MM.1S (cell line): ENCODE data around the gene C3orf18.

Source experiments
- DNase-seq: peaks from one replicate; pipeline ENCODE4 v3.0.0-alpha.2; 2015
- H2AFZ ChIP-seq: fragments of 300-600 bp; sonication (generic); 2 replicates; pipeline ENCODE4 v1.6.0; 2016; ENCODE audit warnings: antibody characterized with exemption, low read length
- H3F3A ChIP-seq: fragments of 300-600 bp; sonication (generic); 2 replicates; pipeline ENCODE4 v1.6.1; 2016; ENCODE audit warnings: mild to moderate bottlenecking, antibody characterized with exemption, low read length, moderate library complexity, mixed read lengths; ENCODE audit not compliant: insufficient read depth
- H3K27ac ChIP-seq: fragments of 300-600 bp; sonication (generic); 2 replicates; pipeline ENCODE4 v1.5.1; 2016; ENCODE audit warnings: mild to moderate bottlenecking, low read length
- H3K27me3 ChIP-seq: fragments of 300-600 bp; sonication (generic); replicated peaks from 2 replicates; pipeline ENCODE4 v1.6.0; 2016; ENCODE audit warnings: low read length; ENCODE audit not compliant: insufficient read depth
- H3K36me3 ChIP-seq: fragments of 300-600 bp; sonication (generic); replicated peaks from 2 replicates; pipeline ENCODE4 v1.6.1; 2016; ENCODE audit warnings: mild to moderate bottlenecking, low read length, mixed read lengths; ENCODE audit not compliant: insufficient read depth
- H3K4me1 ChIP-seq: fragments of 300-600 bp; sonication (generic); 2 replicates; pipeline ENCODE4 v1.6.1; 2016; ENCODE audit warnings: low read length, mixed read lengths
- H3K4me2 ChIP-seq: fragments of 300-600 bp; sonication (generic); 2 replicates; pipeline ENCODE4 v1.6.0; 2016; ENCODE audit warnings: low read depth, low read length
- H3K4me3 ChIP-seq: fragments of 300-600 bp; sonication (generic); 2 replicates; pipeline ENCODE4 v1.5.1; 2016; ENCODE audit warnings: low read length, mixed read lengths
- H3K79me2 ChIP-seq: fragments of 300-600 bp; sonication (generic); 2 replicates; pipeline ENCODE4 v1.6.1; 2016; ENCODE audit warnings: mixed run types, low read length, mixed read lengths
- H3K9ac ChIP-seq: fragments of 300-600 bp; sonication (generic); 2 replicates; pipeline ENCODE4 v1.6.1; 2016; ENCODE audit warnings: low read length, mixed read lengths
- H3K9me2 ChIP-seq: fragments of 300-600 bp; sonication (generic); replicated peaks from 2 replicates; pipeline ENCODE4 v1.6.1; 2016; ENCODE audit warnings: mild to moderate bottlenecking, low read length, mixed read lengths; ENCODE audit not compliant: insufficient read depth
- H3K9me3 ChIP-seq: fragments of 300-600 bp; sonication (generic); replicated peaks from 2 replicates; pipeline ENCODE4 v1.6.1; 2016; ENCODE audit warnings: mild to moderate bottlenecking, low read length, mixed read lengths; ENCODE audit not compliant: insufficient read depth
- H4K20me1 ChIP-seq: fragments of 300-600 bp; sonication (generic); 2 replicates; pipeline ENCODE4 v1.6.1; 2016; ENCODE audit warnings: mild to moderate bottlenecking, low read length, moderate library complexity, mixed read lengths; ENCODE audit not compliant: insufficient read depth
- CTCF ChIP-seq: fragments of 300-600 bp; sonication (generic); IDR thresholded peaks from 2 replicates; pipeline ENCODE4 v1.5.1; 2016; ENCODE audit warnings: antibody characterized with exemption, low read length, mixed read lengths
- EZH2 ChIP-seq: fragments of 300-600 bp; sonication (generic); optimal IDR thresholded peaks from 2 replicates; pipeline ENCODE3; 2017; ENCODE audit warnings: low read depth, mild to moderate bottlenecking, antibody characterized with exemption, low read length, mixed read lengths
- EZH2phosphoT487 ChIP-seq: fragments of 300-600 bp; sonication (generic); IDR thresholded peaks from 2 replicates; pipeline ENCODE4 v1.6.1; 2018; ENCODE audit warnings: antibody characterized with exemption, low read length

C3orf18 gene

DNA sequence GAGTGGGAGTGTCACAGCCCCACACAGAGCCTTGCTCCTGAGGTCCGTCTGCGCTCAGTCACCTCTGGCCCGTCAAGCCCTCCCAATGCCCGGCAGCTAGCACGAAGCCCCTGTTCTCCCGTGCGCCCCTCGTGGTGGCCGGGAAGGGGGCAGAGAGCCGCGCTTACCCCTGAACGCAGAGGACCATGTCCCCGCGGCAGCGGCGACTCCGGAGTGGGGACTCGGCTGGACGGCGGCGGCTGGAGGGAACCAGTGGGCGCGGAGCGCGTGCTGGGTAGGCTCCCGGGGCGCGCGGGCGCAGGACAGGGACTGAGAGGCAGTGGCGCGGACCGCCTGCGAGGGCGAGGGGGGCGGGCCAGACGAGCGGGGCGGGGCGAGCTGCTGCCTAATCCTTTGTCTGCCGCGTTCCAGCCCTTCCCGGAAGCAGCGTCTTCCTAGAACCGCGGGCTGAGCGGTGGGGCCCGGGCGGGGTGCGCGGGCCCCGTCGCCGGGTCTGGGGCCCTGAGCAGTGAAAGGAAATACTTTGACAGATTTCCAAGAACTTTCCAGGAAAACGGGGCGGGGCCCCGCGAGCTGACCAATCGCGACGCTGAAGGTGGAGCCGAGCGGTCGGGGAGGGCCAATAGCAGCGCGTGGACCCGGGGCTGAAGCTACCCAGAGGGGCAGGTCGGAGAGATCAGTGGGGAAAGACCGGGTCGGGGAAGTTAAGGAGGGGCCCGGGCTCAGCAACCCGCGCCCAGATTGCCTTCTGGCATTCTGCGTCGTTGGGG, 44.1 kb upstream of the C3orf18 start, which contains the start of gene CISH:
CISH (minus strand) TSS at position 311 of the 770 bp plus-strand sequence; CDS start at position 187, 124 bp downstream.
- H3K4me1 ChIP-seq, result peaks cover 18% of the 10 kb centered on the region
- H3F3A ChIP-seq, result peaks cover 20% of the 10 kb centered on the region
- no peaks in the 10 kb centered on the region for H3K9me2 ChIP-seq
- no peaks in the 10 kb centered on the region for H3K9me3 ChIP-seq
- H3K27ac ChIP-seq, result peak within 1 kb of the TSS; percentile 29; the same call in 1 of the 2 replicates
- peak; percentile 80 for DNase-seq
- H3K4me3 ChIP-seq, result peak within 1 kb of the TSS; percentile 76
- peak within 1 kb of the TSS; percentile 53; the same call in 1 of the 2 replicates for H3K9ac ChIP-seq
- H2AFZ ChIP-seq, result peak within 1 kb of the TSS; percentile 96
- H4K20me1 ChIP-seq, result no peaks in the 10 kb centered on the region
- H3K36me3 ChIP-seq, result no peaks in the 10 kb centered on the region
- peak within 1 kb of the TSS; percentile 99 for H3K4me2 ChIP-seq
- no peaks in the 10 kb centered on the region for H3K79me2 ChIP-seq
- TF ChIP-seq CTCF, result peak; percentile 42
- TF ChIP-seq EZH2, result no peak
- no peaks in the 10 kb centered on the region for H3K27me3 ChIP-seq

DNA sequence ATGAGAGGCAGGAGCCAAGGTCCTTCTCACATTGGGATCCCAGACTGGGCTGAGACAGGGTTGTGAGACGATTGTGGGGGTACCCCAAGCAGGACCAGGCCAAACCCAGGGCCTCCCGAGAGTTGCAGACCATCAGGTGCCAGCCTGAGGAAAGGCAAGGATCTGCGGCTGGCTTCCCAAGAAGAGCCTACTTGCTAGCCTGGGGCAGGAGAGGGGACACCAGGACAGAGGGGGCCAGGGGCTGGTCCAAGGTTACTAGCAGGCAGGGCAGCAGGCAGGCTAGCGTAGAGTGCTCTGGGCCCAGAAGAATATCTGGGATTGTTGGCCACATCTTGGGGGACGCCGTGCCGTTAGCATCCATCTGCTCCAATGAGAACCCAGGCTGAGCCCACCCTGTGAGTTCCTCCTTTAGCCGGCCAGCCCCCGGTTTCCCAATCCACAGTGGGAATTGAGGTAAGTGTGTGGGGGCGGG, 43.5 kb upstream of the C3orf18 start:
- peak overlapping the region; percentile 96 for H2AFZ ChIP-seq
- no peak for DNase-seq

DNA sequence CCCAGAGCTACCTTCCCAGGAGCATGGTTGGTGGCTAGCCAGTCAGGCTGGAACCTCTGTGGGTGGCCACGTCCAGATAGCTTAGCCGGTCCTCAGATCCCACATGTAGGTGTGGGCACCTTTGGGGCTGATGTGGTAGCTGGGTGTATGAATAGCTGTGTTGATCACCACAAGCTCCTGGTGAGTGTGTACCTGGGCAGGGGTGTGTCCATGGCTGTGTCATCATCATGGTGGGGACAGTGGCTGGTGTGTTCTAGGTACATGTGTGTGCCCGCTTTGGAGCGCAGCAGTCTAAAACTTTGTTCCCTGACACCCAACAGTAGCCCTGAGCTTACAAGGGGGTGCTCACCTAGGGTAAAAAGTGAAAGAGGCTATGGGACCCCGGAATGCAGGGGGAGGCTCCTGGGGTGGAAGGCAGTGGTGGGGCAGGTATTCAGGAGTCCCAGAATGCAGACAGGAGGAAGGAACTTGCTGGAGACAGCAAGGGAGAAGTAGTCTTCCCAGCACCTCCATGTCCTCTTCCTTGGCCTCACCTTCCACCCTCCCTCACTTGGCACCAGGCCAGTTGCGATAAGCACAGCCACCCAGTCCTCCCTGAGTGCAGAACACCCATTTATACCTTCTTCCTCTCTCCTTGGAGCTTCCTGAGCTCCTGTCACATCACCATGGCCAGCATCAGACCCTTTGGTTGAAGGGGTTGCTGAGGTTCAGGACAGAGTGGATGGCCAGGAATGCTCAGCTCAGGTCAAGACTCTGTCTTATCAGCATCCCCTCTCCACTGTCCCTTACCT, 42.8 kb upstream of the C3orf18 start:
- Histone ChIP-seq H3K4me2 (no peak overlapping the region; the same call in 1 of the 2 replicates), H3K27me3 (no peaks in the 10 kb centered on the region), H3K79me2 (no peaks in the 10 kb centered on the region), H3K27ac (no peak overlapping the region), H3K9me2 (no peaks in the 10 kb centered on the region), H3K4me3 (no peak overlapping the region), H3K9me3 (no peaks in the 10 kb centered on the region), H3K9ac (no peak overlapping the region), H3K36me3 (no peaks in the 10 kb centered on the region), H2AFZ (no peak overlapping the region), H3F3A (peaks cover 14% of the 10 kb centered on the region; the same call in 1 of the 2 replicates), H4K20me1 (no peaks in the 10 kb centered on the region), H3K4me1 (peaks cover 18% of the 10 kb centered on the region)
- no peak for TF ChIP-seq EZH2
- no peak for TF ChIP-seq EZH2phosphoT487
- TF ChIP-seq CTCF, result no peak
- no peak for DNase-seq

More for the DNA sequence above, 43.5 kb upstream of the C3orf18 start:
- no peaks in the 10 kb centered on the region for H3K9me3 ChIP-seq
- H3K27ac ChIP-seq, result no peak overlapping the region
- peak overlapping the region; percentile 99 for H3K4me2 ChIP-seq
- H3K9me2 ChIP-seq, result no peaks in the 10 kb centered on the region
- peak overlapping the region; percentile 76 for H3K4me3 ChIP-seq
- H3K36me3 ChIP-seq, result no peaks in the 10 kb centered on the region
- TF ChIP-seq CTCF (no peak), EZH2phosphoT487 (no peak), EZH2 (no peak)
- peak overlapping the region; percentile 53; the same call in 1 of the 2 replicates for H3K9ac ChIP-seq
- H3K27me3 ChIP-seq, result no peaks in the 10 kb centered on the region
- no peaks in the 10 kb centered on the region for H3K79me2 ChIP-seq
- peaks cover 14% of the 10 kb centered on the region; the same call in 1 of the 2 replicates for H3F3A ChIP-seq
- H4K20me1 ChIP-seq, result no peaks in the 10 kb centered on the region
- H3K4me1 ChIP-seq, result peaks cover 18% of the 10 kb centered on the region
